Esophagus squamous epithelium (tissue), 5 donors: ENCODE data around the gene PXYLP1. TPM values are rescaled to one million over a fixed set of nuclear protein-coding genes. Genes with fewer than 3 reads are reported as not detected.

Experiments used
- DNase-seq: peaks from one replicate; lab custom pipeline; 2025; lab: John Stamatoyannopoulos, UW
- H3K27ac ChIP-seq, 4 donors: fragments of 200-600 bp; sonication (generic); one replicate each; pipeline ENCODE4 v1.5.1; 2016 to 2019; ENCODE audit warnings: mild to moderate bottlenecking in 1 of 4
- H3K27me3 ChIP-seq, 4 donors: fragments of 200-600 bp; sonication (generic); 1 replicate in 3 of 4; 2 replicates in 1 of 4; pipeline versions ENCODE4 v1.5.1 to v1.6.0; 2017 to 2021; ENCODE audit warnings: antibody characterized with exemption in 1 of 4
- H3K36me3 ChIP-seq, 3 donors: fragments of 200-600 bp; sonication (generic); one replicate each; pipeline ENCODE4 v1.5.1; 2016 to 2019
- H3K4me1 ChIP-seq, 3 donors: fragments of 200-600 bp; sonication (generic); one replicate each; pipeline ENCODE4 v1.5.1; 2017 to 2019
- H3K4me3 ChIP-seq, 4 donors: fragments of 200-600 bp; sonication (generic); 1 replicate in 3 of 4; 2 replicates in 1 of 4; pipeline ENCODE4 v1.5.1; 2016 to 2019; ENCODE audit warnings: mild to moderate bottlenecking in 2 of 4, moderate library complexity in 1 of 4
- H3K9me3 ChIP-seq, 3 donors: fragments of 200-600 bp; sonication (generic); one replicate each; pipeline ENCODE4 v1.5.1; 2016 to 2019
- CTCF ChIP-seq, 6 experiments: fragments of 450-650 bp in 4 of 6; fragments of 200-600 bp in 2 of 6; sonication (generic) in 2 of 6; IDR thresholded peaks; one replicate each; pipeline ENCODE4 v1.5.1; 2016 to 2019; ENCODE audit warnings: antibody characterized with exemption in 6 of 6, mild to moderate bottlenecking in 4 of 6, moderate library complexity in 4 of 6
- POLR2A ChIP-seq, 4 donors: fragments of 450-650 bp; IDR thresholded peaks; one replicate each; pipeline ENCODE4 v1.6.1; 2017; ENCODE audit warnings: antibody characterized with exemption in 4 of 4, mild to moderate bottlenecking in 4 of 4, moderate library complexity in 3 of 4
- WGBS, 2 donors: methylation state at CpG; one replicate each; pipeline ENCODE4 v1.1.5; 2018; 5-methylcytosine and 5-hydroxymethylcytosine counted together
- intact Hi-C: fragments of 100-400 bp; cut with DNase I; formaldehyde crosslinking; loops from one replicate; pipeline ENCODE4 v1.15.0; 2022
- total RNA-seq, 4 donors: library from RNA; depleted of rRNA; stranded (reverse); fragments of >200 nt; gene quantifications; one replicate each; pipeline ENCODE4 v1.1.0, GENCODE V29; 2016
- donor health status: DM: yes; HTN: yes; CAD: no.

Gene PXYLP1
- total RNA-seq, 4 donors from 2014 or later, result 2.9 to 7.8 (median 4.1) TPM

- DNase-seq, result no peak
- no peak for TF ChIP-seq CTCF (IDR thresholded peaks at IDR 0.05)
- TF ChIP-seq POLR2A (IDR thresholded peaks at IDR 0.05), result no peak
- no peaks in the 10 kb centered on the region for H3K9me3 ChIP-seq
- H3K4me1 ChIP-seq, result no peaks in the 10 kb centered on the region
- peaks cover 0 to 57% (median 0%) of the 10 kb centered on the region in 4 donors for H3K27me3 ChIP-seq
- intact Hi-C loops, result no loop called here
- H3K36me3 ChIP-seq, result no peaks in the 10 kb centered on the region
- no peak overlapping the region for H3K4me3 ChIP-seq
- H3K27ac ChIP-seq, result no peak overlapping the region
Measured at GRCh38 chr3:141320399-141321108, 88.9 kb downstream of the PXYLP1 start.

- TF ChIP-seq CTCF (IDR thresholded peaks at IDR 0.05), result no peak
- no peak for TF ChIP-seq POLR2A (IDR thresholded peaks at IDR 0.05)
- H3K9me3 ChIP-seq, result no peaks in the 10 kb centered on the region
- H3K4me3 ChIP-seq, result no peak overlapping the region
- no peaks in the 10 kb centered on the region for H3K4me1 ChIP-seq
- DNase-seq, result no peak
- H3K27ac ChIP-seq, result no peak overlapping the region
- H3K27me3 ChIP-seq, result peaks cover 0 to 56% (median 0%) of the 10 kb centered on the region in 4 donors
- WGBS, 2 donors, result 100% methylated on average over 1 of the region's 1 CpG; no CpG with 5 or more reads in 1 of the 2 donors
- no peaks in the 10 kb centered on the region for H3K36me3 ChIP-seq
- intact Hi-C loops, result no loop called here
Measured at GRCh38 chr3:141321109-141321497, 89.5 kb downstream of the PXYLP1 start.

GRCh38 chr3:141323936-141324704 is 92.5 kb downstream of the PXYLP1 start:
- intact Hi-C loops, result no loop called here
- no peak for DNase-seq
- Histone ChIP-seq H3K27me3 (peaks cover 0 to 72% (median 0%) of the 10 kb centered on the region in 4 donors), H3K4me3 (no peak overlapping the region), H3K4me1 (no peaks in the 10 kb centered on the region), H3K9me3 (no peaks in the 10 kb centered on the region), H3K27ac (no peak overlapping the region), H3K36me3 (no peaks in the 10 kb centered on the region)
- 78 to 85% methylated on average over 4 of the region's 4 CpGs for WGBS, 2 donors
- no peak for TF ChIP-seq CTCF (IDR thresholded peaks at IDR 0.05)
- TF ChIP-seq POLR2A (IDR thresholded peaks at IDR 0.05), result no peak

- no peak for DNase-seq
- Histone ChIP-seq H3K27ac (no peak overlapping the region), H3K9me3 (no peaks in the 10 kb centered on the region), H3K4me1 (no peaks in the 10 kb centered on the region), H3K4me3 (no peak overlapping the region), H3K27me3 (peaks cover 0 to 75% (median 0%) of the 10 kb centered on the region in 4 donors), H3K36me3 (no peaks in the 10 kb centered on the region)
- TF ChIP-seq POLR2A (IDR thresholded peaks at IDR 0.05) (no peak), CTCF (IDR thresholded peaks at IDR 0.05) (no peak)
- intact Hi-C loops, result no loop called here
Measured at GRCh38 chr3:141326123-141326522, 94.5 kb downstream of the PXYLP1 start.

GRCh38 chr3:141326626-141327025 is 95.0 kb downstream of the PXYLP1 start:
- Histone ChIP-seq H3K4me1 (no peaks in the 10 kb centered on the region), H3K4me3 (no peak overlapping the region), H3K27ac (no peak overlapping the region), H3K9me3 (no peaks in the 10 kb centered on the region), H3K27me3 (peaks cover 0 to 76% (median 0%) of the 10 kb centered on the region in 4 donors), H3K36me3 (no peaks in the 10 kb centered on the region)
- 67 to 69% methylated on average over 3 of the region's 3 CpGs for WGBS, 2 donors
- TF ChIP-seq POLR2A (IDR thresholded peaks at IDR 0.05), result no peak
- no peak for TF ChIP-seq CTCF (IDR thresholded peaks at IDR 0.05)
- no peak for DNase-seq
- intact Hi-C loops, result no loop called here
